Body of pancreas (tissue), 4 donors: Measurements from ENCODE around the gene CROCC2.

Experiments used
- CTCF ChIP-seq, 7 experiments: fragments of 450-650 bp in 4 of 7; fragments of 200-600 bp in 3 of 7; sonication (generic) in 3 of 7; IDR thresholded peaks; one replicate each; pipeline ENCODE4 v1.5.1; 2016 to 2019; ENCODE audit warnings: antibody characterized with exemption in 7 of 7
- POLR2A ChIP-seq, 3 donors: fragments of 450-650 bp; IDR thresholded peaks; one replicate each; pipeline ENCODE4 v1.6.1; 2016; ENCODE audit warnings: antibody characterized with exemption in 3 of 3, mild to moderate bottlenecking in 2 of 3

DNA sequence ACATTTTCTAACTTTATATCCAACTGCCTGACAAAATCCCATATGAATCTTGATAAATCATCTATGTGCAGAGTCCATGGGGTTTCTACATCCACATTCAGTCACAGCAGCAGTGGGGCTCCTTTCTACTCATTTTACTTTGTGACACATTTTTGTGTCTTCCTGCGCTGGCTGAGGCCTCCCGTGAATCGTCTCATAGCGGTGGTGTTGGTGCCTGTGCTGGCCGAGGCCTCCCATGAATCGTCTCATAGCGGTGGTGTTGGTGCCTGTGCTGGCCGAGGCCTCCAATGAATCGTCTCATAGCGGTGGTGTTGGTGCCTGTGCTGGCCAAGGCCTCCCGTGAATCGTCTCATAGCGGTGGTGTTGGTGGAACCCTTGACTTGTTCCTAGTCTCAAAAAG is 109.3 kb downstream of the CROCC2 start:
- TF ChIP-seq CTCF (IDR thresholded peaks at IDR 0.05) (no peak), POLR2A (IDR thresholded peaks at IDR 0.05) (no peak)
